ENCODE measurements around the gene TLR5. TPM values are rescaled to one million over a fixed set of nuclear protein-coding genes. Genes with fewer than 3 reads are reported as not detected.
A peak's percentile ranks its signal among the peaks of the same experiment; 100 is the strongest.

The TLR5 gene
- total RNA-seq, 1 donor from 2014 or later = 0.12 TPM

- no peak for TF ChIP-seq CTCF (conservative IDR thresholded peaks at IDR 0.05; ENCODE audit: low read depth, low read length)
- no peak for DNase-seq (ENCODE audit: low read depth)
- H3K4me3 ChIP-seq (ENCODE audit: low read depth, low read length) = no peak overlapping the region
These were observed 60.1 kb downstream of the TLR5 start for GRCh38 chr1:223082914-223083313.

- peak; percentile 80 for TF ChIP-seq CTCF (conservative IDR thresholded peaks at IDR 0.05; ENCODE audit: low read depth, low read length)
- H3K4me3 ChIP-seq (ENCODE audit: low read depth, low read length) = peak overlapping the region; percentile 31
These were observed 61.7 kb downstream of the TLR5 start for GRCh38 chr1:223081181-223081994.

GRCh38 chr1:223079498-223079897, 63.5 kb downstream of the TLR5 start:
- TF ChIP-seq CTCF (conservative IDR thresholded peaks at IDR 0.05; ENCODE audit: low read depth, low read length) = no peak
- DNase-seq (ENCODE audit: low read depth) = no peak
- no peak overlapping the region for H3K4me3 ChIP-seq (ENCODE audit: low read depth, low read length)

More at GRCh38 chr1:223081181-223081994, 61.7 kb downstream of the TLR5 start:
- peak; percentile 83 for DNase-seq (ENCODE audit: low read depth)

- DNase-seq (ENCODE audit: low read depth) = no peak
- H3K4me3 ChIP-seq (ENCODE audit: low read depth, low read length) = no peak overlapping the region
- TF ChIP-seq CTCF (conservative IDR thresholded peaks at IDR 0.05; ENCODE audit: low read depth, low read length) = no peak
These were observed 65.7 kb downstream of the TLR5 start for GRCh38 chr1:223077247-223077833.

- H3K4me3 ChIP-seq (ENCODE audit: low read depth, low read length) = no peak overlapping the region
- no peak for DNase-seq (ENCODE audit: low read depth)
- no peak for TF ChIP-seq CTCF (conservative IDR thresholded peaks at IDR 0.05; ENCODE audit: low read depth, low read length)
These were observed 66.7 kb downstream of the TLR5 start for GRCh38 chr1:223076362-223076761.

GRCh38 chr1:223075834-223076233, 67.2 kb downstream of the TLR5 start:
- DNase-seq (ENCODE audit: low read depth) = no peak
- no peak for TF ChIP-seq CTCF (conservative IDR thresholded peaks at IDR 0.05; ENCODE audit: low read depth, low read length)
- no peak overlapping the region for H3K4me3 ChIP-seq (ENCODE audit: low read depth, low read length)
